DMS114 treated with DMSO at 0.1 percent for 48 hours (cell line): ENCODE results near the gene ACSS3.
"Not testable (repeated sequence)": the region's sequence is repeated elsewhere in the genome, so short reads cannot be mapped to it uniquely, and the experiment has no call there.

ENCODE experiments used
- DNase-seq: peaks from one replicate; lab custom pipeline; 2025; ENCODE audit not compliant: unreplicated experiment; lab: John Stamatoyannopoulos, UW

ACSS3 gene

GRCh38 chr12:81092053-81092452 lies 14.2 kb downstream of the ACSS3 start:
- no peak for DNase-seq

DNA sequence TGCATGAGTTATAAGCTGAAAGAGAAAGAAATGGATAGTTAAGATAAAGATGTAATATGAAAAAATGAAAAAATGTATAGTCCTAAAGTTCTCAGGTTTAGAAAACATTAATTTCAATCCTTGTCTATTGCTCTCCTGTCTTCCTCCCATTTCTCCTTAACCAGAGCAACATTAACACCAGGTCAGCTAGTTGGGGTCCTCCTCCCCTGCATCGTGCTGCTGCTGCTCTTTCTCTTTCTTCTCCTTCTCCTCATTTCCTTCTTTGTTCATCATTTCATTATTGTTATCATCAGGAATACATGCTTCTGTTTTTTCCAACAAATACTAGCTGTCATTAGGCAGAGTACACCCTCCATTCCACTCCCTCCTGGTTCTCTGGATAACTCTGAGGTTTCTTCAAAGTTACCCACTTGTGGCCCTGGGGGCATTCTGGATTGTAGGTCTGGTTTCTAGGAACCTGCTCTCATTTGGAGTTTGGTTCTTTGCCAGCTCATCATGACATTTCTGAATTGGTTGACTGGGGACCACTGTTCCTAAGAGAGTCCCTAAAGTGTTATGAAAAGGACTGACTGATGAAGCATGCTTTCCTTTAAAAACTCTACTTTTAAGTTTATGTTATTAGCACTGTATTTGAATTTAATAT lies 17.0 kb downstream of the ACSS3 start:
- DNase-seq = no peak

DNA sequence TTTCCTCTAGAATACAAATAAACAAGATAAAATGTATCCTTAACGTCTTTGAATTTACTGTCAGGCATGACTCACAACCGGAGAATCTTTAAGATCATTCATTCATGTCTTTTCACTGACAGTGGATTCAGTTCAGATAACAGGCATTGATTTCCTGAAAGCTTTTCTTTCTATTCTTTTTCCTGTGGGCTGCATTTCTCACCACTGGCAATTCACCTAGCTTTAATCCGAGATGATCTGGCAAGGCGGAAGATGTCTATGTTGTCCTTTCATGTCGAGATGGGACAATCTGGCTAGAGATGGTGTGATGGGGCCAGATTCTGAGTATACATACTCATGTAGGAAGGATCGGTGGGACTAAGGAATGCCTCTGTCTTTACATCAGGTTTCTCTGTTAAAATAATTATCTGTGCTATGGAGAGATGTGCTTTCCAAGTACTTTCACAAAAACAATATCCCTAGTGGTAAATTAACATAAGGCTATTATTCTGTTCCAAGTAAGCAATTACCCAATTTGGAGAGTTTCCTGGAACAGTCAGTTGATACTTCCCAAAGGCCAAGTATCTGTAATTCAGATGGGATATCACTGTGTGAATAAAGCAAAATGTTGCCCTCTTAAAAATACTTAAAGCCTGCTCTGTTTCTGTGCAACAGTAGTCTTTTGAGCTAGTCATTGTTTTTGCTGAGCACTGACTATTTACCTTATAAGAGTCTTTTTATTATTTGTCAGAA lies 17.8 kb downstream of the ACSS3 start:
- no peak for DNase-seq

DNA sequence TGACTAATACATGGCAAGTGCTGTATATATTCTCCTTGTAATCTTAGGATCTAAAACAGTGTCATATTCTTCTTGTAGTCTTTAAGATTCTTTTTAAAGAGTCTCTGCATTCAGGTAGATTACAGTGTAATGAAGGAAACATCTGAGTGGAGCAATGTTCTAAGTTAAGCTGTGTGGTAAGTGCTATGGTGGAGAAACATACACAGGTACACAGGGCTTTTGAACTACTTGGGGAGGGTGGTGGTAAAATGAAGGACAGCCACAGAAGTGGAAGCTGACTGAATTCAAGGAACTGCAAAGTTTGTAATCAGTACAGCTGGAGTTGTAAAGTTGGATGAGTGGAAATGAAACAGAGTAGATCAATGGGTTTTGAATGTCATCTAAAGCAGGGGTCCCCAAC lies 27.8 kb downstream of the ACSS3 start:
- DNase-seq = no peak

DNA sequence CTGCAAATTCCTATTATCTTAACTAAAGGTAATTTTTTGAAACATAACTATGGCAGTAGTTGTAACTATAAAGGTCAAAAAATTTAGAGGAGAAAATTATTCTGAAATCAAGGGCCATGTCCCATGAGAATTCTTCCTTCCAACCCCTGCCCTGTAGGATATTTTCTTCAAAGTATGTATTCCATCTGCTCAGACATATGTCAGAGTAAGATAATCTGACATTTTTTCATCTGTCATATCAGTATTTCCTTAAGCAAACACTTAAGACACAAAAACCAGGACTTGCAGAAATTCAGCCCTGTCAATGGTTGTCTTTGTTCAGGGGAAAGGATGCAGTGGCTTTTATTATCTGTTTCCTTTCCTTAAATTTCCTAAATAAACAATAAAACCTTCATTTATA lies 36.3 kb downstream of the ACSS3 start:
- DNase-seq = no peak

- not testable (repeated sequence) for DNase-seq
These were observed 41.2 kb downstream of the ACSS3 start for GRCh38 chr12:81119069-81119468.

- DNase-seq = no peak
These were observed 43.1 kb downstream of the ACSS3 start for GRCh38 chr12:81120961-81121360.

GRCh38 chr12:81123611-81124010 lies 45.7 kb downstream of the ACSS3 start:
- no peak for DNase-seq

DNA sequence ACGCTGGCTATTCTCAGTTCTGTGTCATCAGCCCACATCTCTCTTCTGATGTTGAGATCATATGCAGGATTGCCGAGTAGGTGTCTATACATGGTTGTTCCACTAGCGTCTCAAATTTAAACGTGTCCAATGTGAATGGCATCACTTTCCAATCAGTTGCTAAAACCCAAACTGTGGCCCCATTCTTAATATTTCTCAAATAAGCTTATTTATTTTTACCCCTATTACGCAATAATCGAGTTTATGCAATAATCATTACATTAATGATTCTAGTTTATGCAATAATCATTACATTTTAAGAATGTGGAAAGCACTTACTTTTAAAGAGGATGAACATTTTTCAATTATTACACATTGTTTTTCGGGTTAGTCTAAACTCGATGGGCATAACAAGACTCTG lies 47.8 kb downstream of the ACSS3 start:
- DNase-seq = no peak

GRCh38 chr12:81128930-81129554 lies 51.2 kb downstream of the ACSS3 start:
- DNase-seq = peak; percentile 40

GRCh38 chr12:81136519-81136918 lies 58.6 kb downstream of the ACSS3 start:
- no peak for DNase-seq

DNA sequence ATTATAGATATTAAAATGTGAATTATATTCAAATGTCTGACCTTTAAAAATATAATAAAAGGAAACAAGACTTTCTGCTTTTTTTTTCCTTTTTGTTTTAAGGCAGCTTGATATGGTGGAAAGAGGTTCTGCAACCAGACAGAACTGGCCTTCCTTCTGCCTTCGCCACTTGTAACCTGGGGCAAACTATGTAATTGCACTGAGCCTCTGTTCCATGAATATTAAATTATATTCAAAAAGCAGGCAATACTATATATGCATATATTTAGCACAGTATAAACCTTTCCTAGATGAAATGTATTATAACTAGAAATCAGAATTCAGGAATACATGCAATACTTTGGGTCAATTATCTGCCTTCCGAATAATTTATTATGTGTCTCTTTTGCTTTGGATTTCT lies 59.9 kb downstream of the ACSS3 start:
- no peak for DNase-seq

- DNase-seq = no peak
These were observed 63.3 kb downstream of the ACSS3 start for GRCh38 chr12:81141217-81141616.

DNA sequence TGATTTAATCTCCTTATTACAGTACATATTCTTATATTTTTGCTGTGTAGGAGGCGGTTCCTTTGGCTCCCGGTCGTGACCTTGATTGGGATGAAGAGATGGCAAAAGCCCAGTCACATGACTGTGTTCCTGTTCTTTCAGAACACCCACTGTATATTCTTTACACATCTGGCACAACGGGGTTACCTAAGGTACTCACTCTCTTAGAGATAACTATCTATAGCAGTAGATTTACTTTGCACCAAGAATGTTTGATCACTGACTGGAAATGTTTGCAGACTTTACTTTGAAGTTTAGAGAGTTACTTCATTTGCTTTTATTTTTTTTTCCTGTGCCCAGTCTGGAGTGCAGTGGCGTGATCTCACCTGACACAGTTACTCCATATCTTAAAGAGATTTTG lies 65.2 kb downstream of the ACSS3 start:
- no peak for DNase-seq

GRCh38 chr12:81146228-81147225 lies 68.6 kb downstream of the ACSS3 start:
- DNase-seq = no peak

DNA sequence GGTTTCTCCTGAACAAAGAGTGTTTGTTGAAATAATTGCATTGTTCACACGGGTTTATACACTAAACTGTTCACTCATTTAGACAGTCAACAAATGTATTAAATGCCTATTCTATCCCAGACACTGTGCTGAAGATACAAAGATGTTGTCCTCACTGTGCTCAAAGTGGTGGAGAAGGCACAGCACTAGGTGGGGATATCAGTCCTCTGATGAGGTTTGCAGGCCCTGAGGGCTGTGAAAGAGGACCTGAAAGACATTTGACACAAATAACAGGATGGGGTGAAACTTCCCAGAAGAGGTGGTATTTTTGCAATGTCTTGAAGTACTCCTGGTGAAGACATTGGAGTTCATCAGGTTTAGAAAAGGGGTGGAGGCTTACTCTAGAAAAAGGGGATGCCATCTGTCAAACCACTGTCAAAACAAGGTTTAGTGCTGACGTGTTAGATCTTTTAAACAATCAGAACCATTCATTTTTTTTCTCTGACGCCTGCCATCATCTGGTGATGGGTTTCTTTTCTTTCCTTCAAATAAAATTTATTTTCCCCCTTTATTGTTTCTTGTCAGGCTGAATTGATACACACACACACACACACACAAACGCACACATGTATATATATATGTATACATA lies 69.5 kb downstream of the ACSS3 start:
- no peak for DNase-seq

DNA sequence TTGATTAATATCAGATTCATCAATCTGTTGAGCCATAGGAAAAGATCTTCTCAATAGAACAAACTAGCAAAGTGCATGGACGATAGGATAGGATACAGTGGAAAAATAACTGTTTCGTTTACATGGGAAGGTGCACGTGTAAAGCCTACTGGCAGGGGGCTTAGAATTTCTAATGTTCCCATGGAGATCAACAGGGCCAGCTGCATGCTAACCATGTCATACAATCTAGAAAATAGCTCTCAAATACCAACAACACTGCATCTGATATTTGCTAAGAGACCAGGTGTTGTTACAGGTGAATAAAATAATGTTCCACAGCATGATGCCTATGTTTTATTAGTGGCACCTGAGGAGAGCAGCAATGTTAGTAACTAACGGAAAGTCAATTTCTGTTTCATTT lies 72.5 kb downstream of the ACSS3 start:
- no peak for DNase-seq

DNA sequence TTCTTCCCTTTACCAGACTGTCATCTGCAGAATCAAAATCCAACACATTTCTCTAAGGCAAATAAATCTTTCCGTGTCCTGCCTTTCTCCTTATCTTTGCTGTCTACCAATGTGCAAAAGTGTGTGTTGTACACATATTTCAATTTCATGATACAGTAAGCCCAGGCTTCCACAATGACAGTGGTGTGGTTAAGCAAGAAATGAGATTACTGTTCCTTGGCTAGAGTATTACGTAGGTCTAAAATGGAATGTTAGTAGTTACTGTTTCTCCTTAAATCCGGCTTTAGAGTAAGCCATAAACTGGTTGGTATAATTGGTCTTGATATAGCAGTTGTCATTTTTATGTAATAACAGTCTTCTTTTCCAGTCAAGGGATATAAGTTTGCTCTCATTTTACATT lies 82.0 kb downstream of the ACSS3 start:
- no peak for DNase-seq

DNA sequence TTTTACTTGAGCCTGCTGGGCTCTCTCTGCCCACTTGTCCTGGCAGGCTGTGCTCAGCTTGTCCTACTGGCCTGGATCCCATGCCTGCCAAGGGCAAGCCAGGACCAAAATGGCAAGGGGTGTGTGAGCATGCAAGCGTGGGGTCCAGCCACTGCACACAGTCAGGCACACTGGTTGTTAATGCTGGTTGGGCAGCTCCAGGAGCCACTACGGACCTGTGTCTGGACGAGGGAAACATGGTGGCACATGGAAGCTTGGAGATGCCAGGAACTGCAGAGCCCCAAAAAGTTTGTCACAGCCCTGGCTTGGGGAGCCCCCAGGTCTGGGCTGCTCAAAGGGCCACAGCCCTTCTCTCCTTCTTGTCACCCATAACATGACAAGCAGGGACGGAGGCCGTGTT lies 83.8 kb downstream of the ACSS3 start:
- DNase-seq = no peak

- no peak for DNase-seq
These were observed 84.7 kb downstream of the ACSS3 start for GRCh38 chr12:81162391-81163136.
